Keratinocyte (primary cell): ENCODE measurements around the gene SHANK1. TPM values are rescaled to one million over a fixed set of nuclear protein-coding genes. Genes with fewer than 3 reads are reported as not detected.

Experiments used
- DNase-seq: peaks from one replicate; pipeline ENCODE4 v3.0.0-alpha.2; 2011; ENCODE audit warnings: low read depth, missing footprints, low spot score
- FAIRE-seq: peaks from 2 replicates; lab custom pipeline; 2011; peaks lifted over from hg19 to GRCh38; lab: Jason Lieb, UNC
- H2AFZ ChIP-seq: 2 replicates; pipeline ENCODE4 v1.6.0; 2012; ENCODE audit warnings: low read length, control low read depth, inconsistent platforms; ENCODE audit not compliant: control insufficient read depth
- H3K27ac ChIP-seq: 2 replicates; pipeline ENCODE4 v1.5.1; 2011; ENCODE audit warnings: low read length; ENCODE audit not compliant: control insufficient read depth, insufficient read depth
- H3K27me3 ChIP-seq: 3 replicates; pipeline ENCODE4 v1.6.0; 2011; ENCODE audit warnings: low read length; ENCODE audit not compliant: control insufficient read depth, insufficient read depth; ENCODE audit errors: extremely low read depth
- H3K36me3 ChIP-seq, 2 experiments: 2 replicates in 1 of 2; 3 replicates in 1 of 2; pipeline ENCODE4 v1.5.1; 2011; ENCODE audit warnings: low read length in 2 of 2, mild to moderate bottlenecking in 1 of 2; ENCODE audit not compliant: control insufficient read depth in 2 of 2, insufficient read depth in 2 of 2; ENCODE audit errors: extremely low read depth in 1 of 2
- H3K4me1 ChIP-seq: 3 replicates; pipeline ENCODE4 v1.5.1; 2011; ENCODE audit warnings: low read length; ENCODE audit not compliant: control insufficient read depth, insufficient read depth; ENCODE audit errors: extremely low read depth
- H3K4me2 ChIP-seq: 3 replicates; pipeline ENCODE4 v1.6.0; 2011; ENCODE audit warnings: low read depth, low read length; ENCODE audit not compliant: control insufficient read depth, insufficient read depth; ENCODE audit errors: extremely low read depth
- H3K4me3 ChIP-seq, 3 experiments: fragments of 200-600 bp in 1 of 3; sonication (generic) in 1 of 3; 2 replicates in 2 of 3; 3 replicates in 1 of 3; pipeline ENCODE4 v1.5.1; 2011 to 2016; ENCODE audit warnings: low read length in 3 of 3, mild to moderate bottlenecking in 3 of 3, control low read depth in 2 of 3, inconsistent platforms in 1 of 3, low read depth in 1 of 3, mixed read lengths in 1 of 3, mixed run types in 1 of 3, moderate library complexity in 1 of 3; ENCODE audit not compliant: control insufficient read depth in 2 of 3, insufficient read depth in 2 of 3; ENCODE audit errors: extremely low read depth in 1 of 3
- H3K79me2 ChIP-seq: 2 replicates; pipeline ENCODE4 v1.6.0; 2012; ENCODE audit warnings: low read length; ENCODE audit not compliant: control insufficient read depth, insufficient read depth
- H3K9ac ChIP-seq: 3 replicates; pipeline ENCODE4 v1.6.0; 2011; ENCODE audit warnings: low read length; ENCODE audit not compliant: control insufficient read depth, insufficient read depth; ENCODE audit errors: extremely low read depth
- H3K9me1 ChIP-seq: 3 replicates; pipeline ENCODE4 v1.6.0; 2011; ENCODE audit warnings: low read length; ENCODE audit not compliant: control insufficient read depth, insufficient read depth; ENCODE audit errors: extremely low read depth
- H3K9me3 ChIP-seq: 2 replicates; pipeline ENCODE4 v1.5.1; 2012; ENCODE audit warnings: low read depth, low read length; ENCODE audit not compliant: control insufficient read depth
- H4K20me1 ChIP-seq: 3 replicates; pipeline ENCODE4 v1.6.0; 2011; ENCODE audit warnings: low read length; ENCODE audit not compliant: control insufficient read depth, insufficient read depth; ENCODE audit errors: extremely low read depth
- EZH2 ChIP-seq: IDR thresholded peaks from one replicate; pipeline ENCODE4 v1.6.1; 2012; ENCODE audit warnings: inconsistent platforms, mild to moderate bottlenecking, low read length, moderate library complexity
- dilution Hi-C: fragments of 300-500 bp; cut with MboI; formaldehyde crosslinking; loops from one replicate; pipeline ENCODE4 v1.7.0; 2020; ENCODE audit warnings: low sequenced_read_pairs; ENCODE audit not compliant: extremely low pct_ligation_motif_present
- polyA plus RNA-seq, 5 experiments: library from polyadenylated mRNA; depleted of rRNA in 3 of 5; stranded (reverse) in 3 of 5; stranded (forward) in 1 of 5; unstranded in 1 of 5; fragments of >200 nt; gene quantifications; 1 replicate in 1 of 5; 2 replicates in 3 of 5; 3 replicates in 1 of 5; pipeline versions ENCODE4 v1.2.1 to v1.2.3, GENCODE V29; 2011 to 2012; ENCODE audit warnings: missing spikeins in 2 of 5, low read depth in 1 of 5, low replicate concordance in 1 of 5
- TF ChIP-seq, protein P1 (sequence below), 3 experiments: IDR thresholded peaks in 1 of 3; conservative IDR thresholded peaks in 1 of 3; optimal IDR thresholded peaks in 1 of 3; 2 replicates in 2 of 3; 3 replicates in 1 of 3; pipeline versions ENCODE3 to v1.5.1; 2011; ENCODE audit warnings: low read length in 3 of 3, mild to moderate bottlenecking in 3 of 3, moderate library complexity in 2 of 3, control low read depth in 1 of 3, inconsistent platforms in 1 of 3; ENCODE audit not compliant: insufficient read depth in 2 of 3; ENCODE audit errors: extremely low read depth in 1 of 3

The SHANK1 gene
- polyA plus RNA-seq, 1 donor (not counting 4 experiments of a cell fraction or from before 2014, with no cell fraction given): 0.51 TPM

DNA sequence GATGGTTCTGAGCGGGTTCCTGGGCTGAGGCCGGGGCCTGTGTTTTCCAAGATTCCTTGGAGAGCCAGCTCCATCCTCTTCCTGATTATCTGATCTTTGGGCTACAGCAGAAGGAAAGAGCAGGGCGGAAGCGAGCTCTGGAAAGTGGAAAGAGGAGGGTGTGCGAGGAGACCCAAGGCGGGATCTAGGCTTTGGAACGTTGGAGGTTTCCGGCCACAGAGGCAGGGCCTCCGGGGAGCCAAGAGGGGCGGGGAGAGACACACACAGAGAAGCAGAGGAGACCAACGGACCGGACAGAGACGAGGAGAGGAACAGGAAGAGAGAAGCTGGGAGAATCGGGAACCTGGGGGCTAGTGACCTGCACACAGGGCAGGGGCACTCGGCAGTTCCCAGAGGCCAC is 3.5 kb upstream of the SHANK1 start, which contains the start of gene CLEC11A:
Gene CLEC11A (plus strand): TSS at position 296 of the 400 bp plus-strand sequence. CDS start 162 bp downstream, outside the sequence.
- Histone ChIP-seq H2AFZ (peak within 1 kb of the TSS; percentile 94), H3K9me1 (no peaks in the 10 kb centered on the region), H3K4me1 (peaks cover 14% of the 10 kb centered on the region), H3K27ac (no peak within 1 kb of the TSS), H3K9ac (no peak within 1 kb of the TSS), H3K27me3 (peaks cover 14% of the 10 kb centered on the region), H3K4me3 (peak within 1 kb of the TSS; percentile 70 to 84 (median 70)), H3K4me2 (peak within 1 kb of the TSS; percentile 77), H3K9me3 (no peaks in the 10 kb centered on the region), H4K20me1 (peaks cover 4% of the 10 kb centered on the region), H3K36me3 (no peaks in the 10 kb centered on the region), H3K79me2 (no peaks in the 10 kb centered on the region)
- DNase-seq: no peak
- no peak for FAIRE-seq
- TF ChIP-seq, protein P1, sequence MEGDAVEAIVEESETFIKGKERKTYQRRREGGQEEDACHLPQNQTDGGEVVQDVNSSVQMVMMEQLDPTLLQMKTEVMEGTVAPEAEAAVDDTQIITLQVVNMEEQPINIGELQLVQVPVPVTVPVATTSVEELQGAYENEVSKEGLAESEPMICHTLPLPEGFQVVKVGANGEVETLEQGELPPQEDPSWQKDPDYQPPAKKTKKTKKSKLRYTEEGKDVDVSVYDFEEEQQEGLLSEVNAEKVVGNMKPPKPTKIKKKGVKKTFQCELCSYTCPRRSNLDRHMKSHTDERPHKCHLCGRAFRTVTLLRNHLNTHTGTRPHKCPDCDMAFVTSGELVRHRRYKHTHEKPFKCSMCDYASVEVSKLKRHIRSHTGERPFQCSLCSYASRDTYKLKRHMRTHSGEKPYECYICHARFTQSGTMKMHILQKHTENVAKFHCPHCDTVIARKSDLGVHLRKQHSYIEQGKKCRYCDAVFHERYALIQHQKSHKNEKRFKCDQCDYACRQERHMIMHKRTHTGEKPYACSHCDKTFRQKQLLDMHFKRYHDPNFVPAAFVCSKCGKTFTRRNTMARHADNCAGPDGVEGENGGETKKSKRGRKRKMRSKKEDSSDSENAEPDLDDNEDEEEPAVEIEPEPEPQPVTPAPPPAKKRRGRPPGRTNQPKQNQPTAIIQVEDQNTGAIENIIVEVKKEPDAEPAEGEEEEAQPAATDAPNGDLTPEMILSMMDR (optimal IDR thresholded peaks at IDR 0.05 in 1 of 3, IDR thresholded peaks at IDR 0.05 in 1 of 3, conservative IDR thresholded peaks at IDR 0.05 in 1 of 3; ENCODE audit: extremely low read depth in 1 of 3, insufficient read depth in 2 of 3, low read length in 3 of 3): no peak
- TF ChIP-seq EZH2: no peak
- dilution Hi-C loops: no loop called here

DNA sequence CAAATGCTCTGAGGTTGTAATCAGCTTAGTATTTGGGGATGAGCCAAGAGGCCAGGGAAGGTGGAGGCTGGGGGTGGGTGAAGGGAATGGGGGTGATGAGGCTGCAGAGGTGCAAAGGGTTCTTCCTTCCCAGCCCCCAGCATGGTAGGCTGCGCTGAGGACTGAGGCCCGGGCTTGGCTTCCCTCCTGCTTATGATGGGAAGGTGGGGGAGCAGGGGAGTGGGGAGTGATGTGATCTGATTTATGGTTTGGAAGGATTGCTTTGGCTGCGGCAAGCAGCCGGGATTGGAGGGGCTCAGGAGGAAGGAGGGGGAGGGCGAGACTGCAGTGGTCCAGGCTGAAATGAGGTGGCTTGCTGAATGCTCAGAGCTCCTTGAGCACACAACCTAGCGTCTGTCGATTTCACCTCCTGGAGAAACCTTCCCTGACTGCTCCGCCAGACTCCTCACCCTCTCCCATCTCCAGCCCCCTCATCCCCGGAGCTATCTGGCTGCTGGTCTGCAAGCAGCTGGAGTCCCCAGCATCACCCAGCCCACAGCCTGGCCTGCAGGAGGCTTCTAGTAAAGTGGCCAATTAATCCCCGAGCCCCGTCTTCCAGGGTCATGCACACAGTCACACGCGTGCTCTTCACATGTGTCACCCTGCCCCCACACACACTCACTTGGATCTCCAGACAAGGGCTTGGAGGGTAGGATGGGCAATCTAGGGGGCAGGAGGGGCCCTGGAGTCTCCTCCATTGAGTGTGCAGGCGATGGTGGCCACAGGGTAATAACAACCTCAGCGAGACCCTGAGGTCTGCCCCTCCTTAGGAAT is 2.8 kb upstream of the SHANK1 start:
- dilution Hi-C loops: no loop called here

More for the DNA sequence above, 2.8 kb upstream of the SHANK1 start:
- Histone ChIP-seq H3K79me2 (no peaks in the 10 kb centered on the region), H2AFZ (no peak overlapping the region), H3K4me3 (no peak overlapping the region), H3K27me3 (peaks cover 21% of the 10 kb centered on the region), H3K9me1 (no peaks in the 10 kb centered on the region), H3K27ac (no peak overlapping the region), H3K4me1 (peaks cover 14% of the 10 kb centered on the region), H3K9me3 (no peaks in the 10 kb centered on the region), H3K9ac (no peak overlapping the region), H3K36me3 (no peaks in the 10 kb centered on the region), H3K4me2 (no peak overlapping the region), H4K20me1 (peaks cover 4% of the 10 kb centered on the region)
- TF ChIP-seq, protein P1 (optimal IDR thresholded peaks at IDR 0.05 in 1 of 3, IDR thresholded peaks at IDR 0.05 in 1 of 3, conservative IDR thresholded peaks at IDR 0.05 in 1 of 3; ENCODE audit: extremely low read depth in 1 of 3, insufficient read depth in 2 of 3, low read length in 3 of 3): no peak
- no peak for TF ChIP-seq EZH2
- DNase-seq (no peak), FAIRE-seq (no peak)
